RKO (cell line): ENCODE data around the gene GLYR1.

Experiments used
- DNase-seq: peaks from one replicate; pipeline ENCODE4 v3.0.0-alpha.2; 2016; ENCODE audit warnings: low spot score

The GLYR1 gene

DNA sequence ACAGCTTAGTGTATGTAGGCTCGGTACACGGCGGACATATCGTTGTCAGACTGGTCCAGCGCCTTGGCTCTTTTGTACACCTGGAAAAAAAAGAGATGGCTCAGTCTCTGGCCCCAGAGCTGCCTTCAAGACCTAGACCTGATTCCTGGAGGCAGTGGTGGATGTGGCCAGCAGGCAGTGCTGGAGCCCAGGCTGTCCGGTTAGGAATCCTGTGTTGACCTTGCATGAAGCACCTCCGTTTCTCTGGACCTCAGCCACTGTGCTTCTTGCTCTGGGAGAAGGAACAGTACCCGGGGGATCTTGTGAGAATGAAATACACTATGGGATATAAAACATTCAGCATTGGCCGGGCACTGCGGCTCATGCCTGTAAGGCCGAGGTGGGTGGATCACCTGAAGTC lies 41.9 kb downstream of the GLYR1 start:
- no peak for DNase-seq

DNA sequence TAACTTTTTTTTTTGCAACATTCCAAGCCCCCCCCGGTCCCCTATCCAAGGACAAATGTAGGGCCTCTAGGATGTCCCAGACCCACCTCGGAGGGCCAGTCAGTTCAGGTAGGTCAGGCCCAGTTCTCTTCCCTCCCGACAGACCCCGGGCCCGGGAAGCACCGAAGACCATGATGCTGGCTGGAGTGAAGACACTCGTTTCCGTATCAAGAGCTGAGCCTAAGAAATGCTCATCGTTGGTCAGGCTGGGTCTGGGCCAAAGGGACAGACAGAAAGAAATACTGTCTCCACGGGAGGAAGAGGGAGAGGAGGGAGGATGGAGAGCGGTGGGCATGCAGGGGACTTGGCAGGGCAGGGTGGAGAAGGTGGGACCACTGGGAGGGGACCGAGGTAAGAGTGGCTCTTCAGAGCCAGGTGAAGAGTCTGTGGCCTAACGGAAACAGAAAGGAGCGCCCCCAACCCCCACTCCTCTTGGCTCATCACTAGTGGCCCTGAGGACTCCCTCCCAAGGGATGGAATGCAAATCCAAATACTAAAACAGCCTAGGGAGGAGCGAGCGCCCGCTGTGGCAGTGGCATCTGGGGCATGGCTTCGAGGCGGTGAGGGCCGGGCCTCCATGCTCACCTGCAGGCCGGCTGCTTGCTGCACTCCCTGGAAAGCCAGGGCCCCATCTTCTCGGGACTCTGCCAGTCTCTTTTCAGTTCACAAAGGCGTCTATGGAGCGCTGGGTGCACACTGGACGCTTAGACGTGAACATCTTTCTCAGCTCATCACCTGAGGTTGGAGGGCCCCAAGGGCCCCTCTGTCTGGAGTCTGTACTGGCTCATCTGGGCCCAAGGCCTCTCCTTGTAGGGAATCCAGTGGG lies 43.0 kb downstream of the GLYR1 start:
- no peak for DNase-seq

DNA sequence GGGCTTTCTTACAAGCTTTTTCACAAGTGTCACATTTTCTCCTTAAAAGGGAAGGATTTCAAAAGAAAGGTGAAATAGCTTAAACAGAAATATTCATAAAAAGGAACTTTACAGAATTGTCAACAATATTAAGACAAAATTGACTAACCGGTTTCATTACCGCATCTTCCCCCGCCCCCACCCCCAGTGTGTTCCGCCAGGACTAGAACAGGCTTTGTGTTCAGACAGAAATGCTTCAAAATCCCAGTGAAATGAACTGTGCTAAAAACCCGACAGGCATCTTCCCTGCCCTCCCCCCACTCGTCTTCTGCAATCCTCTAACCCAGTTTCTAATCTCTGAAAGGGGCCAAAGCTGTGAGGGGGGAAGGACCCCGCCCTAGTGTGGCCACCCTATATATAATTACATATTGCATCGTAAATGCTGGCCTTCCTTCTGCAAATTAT lies 43.7 kb downstream of the GLYR1 start:
- no peak for DNase-seq

DNA sequence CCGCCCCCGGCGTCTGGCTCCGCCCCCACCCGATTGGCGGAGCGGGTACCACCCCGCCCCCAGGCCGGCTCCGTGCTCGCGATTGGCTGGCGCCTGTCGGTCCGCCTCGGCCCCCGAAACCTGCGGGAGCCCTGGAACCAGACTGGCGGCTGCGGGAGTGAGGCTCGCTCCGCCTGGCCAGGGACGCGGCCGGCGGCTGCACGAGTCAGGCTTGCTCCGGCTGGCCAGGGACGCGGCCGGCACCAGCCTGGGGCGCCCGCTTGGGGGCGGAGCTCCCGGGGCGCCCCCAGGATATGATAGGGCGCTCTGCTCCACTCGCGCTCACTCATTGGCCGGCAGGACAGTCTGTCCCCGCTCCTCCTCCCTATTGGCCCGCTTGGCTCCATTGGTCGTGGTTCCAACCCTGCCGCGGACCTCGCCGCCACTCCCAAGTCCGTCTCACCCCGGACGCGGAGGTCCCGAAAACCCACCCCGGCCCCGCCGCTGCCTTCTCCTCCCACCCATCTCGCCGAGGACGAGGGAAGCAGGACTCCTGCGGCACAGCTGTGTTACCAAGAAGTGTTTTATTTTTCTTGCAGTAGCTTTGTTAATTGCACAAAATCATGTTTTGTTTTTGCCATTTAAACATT lies 44.3 kb downstream of the GLYR1 start:
- DNase-seq, result peak; percentile 93

DNA sequence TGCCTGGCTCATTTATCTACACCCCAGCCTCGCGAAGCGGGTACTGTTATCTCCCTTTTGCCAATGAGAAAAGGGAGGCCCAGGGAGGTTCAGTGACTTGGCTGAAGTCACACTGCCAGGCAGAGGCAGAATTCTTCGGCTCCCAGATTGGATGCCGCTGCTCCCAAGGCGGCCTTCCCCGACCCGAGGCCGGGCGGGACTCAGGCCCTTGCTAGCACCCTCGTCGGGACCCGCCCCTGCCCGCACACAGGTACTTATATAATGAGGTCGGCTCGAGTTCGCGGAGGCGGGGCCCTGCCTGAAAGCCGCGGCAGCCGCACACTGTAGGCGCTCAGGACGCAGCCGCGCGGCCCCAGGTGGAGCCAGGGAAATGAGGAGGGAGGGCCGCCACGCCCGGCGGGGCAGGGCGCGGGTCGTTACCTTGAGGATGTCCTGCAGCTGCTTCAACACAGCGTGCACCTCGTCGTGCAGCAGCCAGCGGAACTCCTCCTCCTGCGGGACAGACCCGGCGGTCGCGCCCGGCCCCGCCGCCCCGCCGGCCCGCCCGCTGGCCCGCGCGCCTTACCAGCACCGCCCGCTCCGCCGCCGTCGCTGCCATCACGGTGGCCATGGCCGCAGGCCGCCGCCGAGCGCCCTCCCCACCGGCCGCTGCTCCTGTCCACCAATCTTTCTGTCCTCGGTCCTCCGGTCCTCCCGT lies 45.0 kb downstream of the GLYR1 start, which contains the start of gene ROGDI:
Gene ROGDI, minus strand, starts transcription at position 672 of the 697 bp plus-strand sequence. Its CDS starts 62 bp downstream, at position 610.
- DNase-seq, result peak; percentile 62

DNA sequence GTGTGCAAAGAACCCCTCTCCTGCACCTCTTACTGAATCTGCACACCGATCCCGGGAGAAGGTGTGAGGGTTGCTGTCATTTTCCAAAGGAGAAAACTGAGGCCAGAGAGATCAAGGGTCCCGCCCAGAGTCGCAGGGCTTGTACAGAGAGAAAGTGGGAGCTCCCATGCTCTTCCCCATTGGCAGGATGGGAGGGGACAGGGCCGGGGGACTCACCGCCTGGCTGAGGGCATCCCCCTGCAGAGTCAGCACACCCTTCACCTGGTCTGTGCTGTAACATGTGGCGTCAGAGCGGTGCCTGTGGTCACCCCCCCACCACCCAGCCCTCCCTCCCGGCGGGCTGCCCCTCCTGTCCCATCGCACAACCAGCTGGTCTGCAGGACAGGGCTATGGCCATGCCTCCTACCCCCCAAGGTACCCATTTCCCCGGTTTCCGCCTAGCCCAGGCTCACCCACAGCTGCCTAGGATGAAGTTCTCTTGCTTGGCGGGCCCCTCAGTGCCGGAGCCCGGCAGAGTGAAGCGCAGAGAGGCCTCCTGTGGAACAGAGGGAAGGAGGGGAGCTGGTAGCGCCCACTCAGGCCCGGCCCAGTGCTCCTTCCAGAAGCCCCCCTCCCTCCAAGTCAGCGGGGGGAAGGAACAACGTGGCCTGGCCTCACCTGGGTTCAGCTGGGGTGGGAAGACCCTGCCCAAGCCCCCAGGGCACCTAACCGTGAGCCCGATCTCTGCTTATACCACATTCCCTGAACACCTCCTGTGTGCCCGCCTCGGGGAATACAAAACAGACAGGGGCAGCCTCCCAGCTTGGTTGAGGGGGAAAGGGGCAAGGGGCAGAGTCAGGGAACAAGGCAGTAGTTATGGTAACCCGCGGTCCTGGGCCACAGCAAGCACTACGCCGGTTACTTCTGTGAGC lies 45.8 kb downstream of the GLYR1 start:
- no peak for DNase-seq

DNA sequence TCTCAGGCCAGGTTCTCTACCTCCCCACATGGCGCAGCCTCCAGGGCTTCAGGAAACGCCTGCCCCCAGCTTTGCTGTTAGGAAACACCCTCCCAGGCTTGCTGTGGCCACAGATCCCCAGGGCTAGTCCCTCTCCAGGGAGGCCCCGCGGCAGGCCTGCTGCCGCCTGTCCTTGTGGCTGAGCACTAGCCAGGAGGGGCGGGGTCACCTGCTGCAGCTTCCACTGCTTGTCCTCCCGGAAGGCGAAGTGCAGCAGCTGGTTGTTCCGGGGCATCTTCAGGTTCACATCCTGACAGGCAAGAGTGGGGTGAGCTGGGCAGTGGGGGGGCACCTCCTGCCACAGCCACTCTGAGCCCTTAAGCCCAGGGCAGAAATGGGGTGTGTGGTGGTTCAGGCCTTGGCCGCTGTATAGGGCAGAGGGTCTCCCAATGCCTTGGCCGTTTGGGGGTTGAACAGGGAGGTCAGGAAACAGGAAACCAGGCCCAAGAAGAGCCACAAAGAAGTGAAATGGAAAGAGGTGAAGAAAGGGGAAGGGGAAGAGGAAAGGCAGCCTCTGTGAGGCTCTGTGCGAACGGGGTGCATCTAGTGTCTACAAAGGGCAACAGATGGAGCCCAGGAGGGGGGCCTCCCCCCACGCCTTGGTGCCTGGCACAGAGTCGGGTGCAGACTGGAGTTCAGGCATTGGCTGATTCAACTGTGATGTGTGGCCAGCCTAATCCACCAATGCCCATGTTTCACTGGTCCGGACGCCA lies 46.6 kb downstream of the GLYR1 start:
- no peak for DNase-seq

DNA sequence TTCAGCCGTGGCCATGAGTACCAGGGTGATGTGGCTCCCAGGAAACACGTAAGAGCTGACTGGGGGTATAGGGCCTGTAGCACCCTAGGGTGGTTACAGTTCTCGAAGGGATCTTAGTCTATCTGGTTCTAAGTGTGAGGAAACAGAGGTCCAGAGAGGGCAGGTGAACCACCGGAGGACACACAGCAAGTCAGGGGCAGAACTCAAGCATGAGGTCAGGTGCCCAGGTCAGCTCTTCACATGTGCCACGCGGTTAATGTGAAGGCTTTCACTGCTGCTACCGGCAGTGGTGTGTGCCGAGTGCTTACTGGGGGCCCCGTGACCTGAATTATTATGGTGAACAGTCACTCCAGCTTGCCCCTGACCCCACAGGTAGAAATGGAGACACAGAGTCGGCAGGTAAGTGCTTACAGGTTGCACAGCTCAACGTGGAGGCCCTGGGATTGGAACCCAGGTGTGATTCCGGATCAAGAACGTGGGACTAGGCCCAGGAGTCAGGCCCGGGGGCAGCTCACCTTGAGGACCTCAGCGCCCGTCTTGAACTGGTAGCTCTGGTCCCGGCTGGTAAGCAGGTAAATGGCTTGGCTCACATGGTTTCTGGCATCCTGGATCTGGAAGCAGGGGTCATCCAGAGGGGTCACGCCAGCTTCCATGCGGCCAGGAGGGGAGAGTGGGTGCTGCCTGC lies 47.8 kb downstream of the GLYR1 start:
- no peak for DNase-seq

DNA sequence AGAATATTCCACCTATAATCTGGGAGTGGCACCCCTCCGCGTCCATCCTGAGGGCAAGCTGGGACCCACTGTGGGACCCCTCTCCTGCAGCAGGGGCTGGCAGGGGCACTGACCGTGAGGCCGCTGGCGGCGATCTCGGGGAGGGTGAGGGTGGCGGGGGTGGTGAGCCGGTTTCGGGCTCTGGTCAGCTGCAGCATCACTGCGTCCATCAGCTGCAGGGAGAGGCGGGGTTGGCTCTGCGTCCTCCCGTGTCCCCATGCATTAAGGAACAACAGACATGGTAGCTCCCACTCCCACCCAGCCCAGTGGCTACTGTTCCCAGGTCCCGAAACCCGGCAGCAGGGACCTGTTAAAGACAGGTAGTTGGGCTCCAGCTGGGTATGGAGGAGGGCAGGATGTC lies 48.6 kb downstream of the GLYR1 start:
- DNase-seq, result no peak

DNA sequence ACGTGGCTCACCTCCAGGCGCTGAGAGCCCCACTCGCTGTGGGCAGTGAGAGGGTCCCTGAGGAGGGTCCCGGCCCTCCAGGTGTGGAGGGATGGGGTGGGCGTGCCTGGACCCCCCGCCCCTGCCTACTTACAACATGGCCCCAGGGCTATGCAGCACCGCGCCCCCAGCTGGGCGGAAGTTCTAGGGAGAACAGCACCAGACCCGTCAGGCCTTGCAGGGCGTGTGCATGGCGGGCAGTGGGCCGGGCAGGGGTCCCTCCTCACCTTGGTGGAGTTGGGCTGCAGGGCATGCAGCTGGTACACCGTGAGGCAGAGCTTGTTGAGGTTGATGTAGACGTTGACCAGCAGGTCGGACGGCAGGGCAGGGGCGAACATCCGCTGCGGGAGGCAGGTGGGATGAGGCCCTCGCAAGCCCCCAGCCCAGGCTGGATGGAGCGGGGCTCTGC lies 49.3 kb downstream of the GLYR1 start:
- no peak for DNase-seq

DNA sequence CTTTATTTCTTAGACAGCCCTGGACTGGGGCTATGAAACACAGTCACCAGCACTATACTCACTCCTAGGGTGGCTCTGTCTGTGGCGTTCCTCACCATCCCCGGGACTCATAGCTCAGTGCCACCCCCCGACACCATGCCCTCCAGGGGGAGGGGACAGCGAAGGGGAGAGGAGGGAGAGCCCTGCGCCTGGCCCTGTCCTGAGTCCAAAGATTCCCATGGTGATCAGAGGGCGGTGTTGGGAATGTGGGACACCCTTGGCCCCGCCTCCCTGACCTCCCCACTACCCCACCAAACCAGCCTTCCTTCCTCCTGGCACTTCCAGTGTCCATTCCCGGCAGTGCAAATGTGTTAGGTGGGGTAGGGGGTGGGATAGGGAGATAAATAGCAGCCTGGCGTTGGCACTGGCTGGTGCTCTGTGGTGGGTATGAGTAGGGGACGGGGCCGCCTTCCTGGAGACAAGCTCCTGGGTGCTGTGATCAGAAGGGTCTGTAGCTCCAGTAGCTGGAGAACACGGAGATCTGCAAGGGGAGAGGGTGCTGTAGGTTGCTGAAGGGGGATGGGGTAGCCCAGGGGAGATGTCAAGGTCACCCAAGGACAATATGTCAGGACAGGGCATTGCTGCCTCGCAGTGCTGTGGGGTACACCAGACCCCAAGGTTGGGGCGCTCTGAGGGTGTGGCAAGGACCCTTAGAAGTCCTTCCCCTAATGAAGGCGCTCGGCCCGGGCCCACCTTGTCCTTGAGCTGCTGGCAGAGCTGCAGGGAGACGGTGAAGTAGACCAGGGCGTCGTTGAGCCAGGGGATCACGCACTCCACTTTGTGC lies 49.9 kb downstream of the GLYR1 start:
- DNase-seq, result no peak

DNA sequence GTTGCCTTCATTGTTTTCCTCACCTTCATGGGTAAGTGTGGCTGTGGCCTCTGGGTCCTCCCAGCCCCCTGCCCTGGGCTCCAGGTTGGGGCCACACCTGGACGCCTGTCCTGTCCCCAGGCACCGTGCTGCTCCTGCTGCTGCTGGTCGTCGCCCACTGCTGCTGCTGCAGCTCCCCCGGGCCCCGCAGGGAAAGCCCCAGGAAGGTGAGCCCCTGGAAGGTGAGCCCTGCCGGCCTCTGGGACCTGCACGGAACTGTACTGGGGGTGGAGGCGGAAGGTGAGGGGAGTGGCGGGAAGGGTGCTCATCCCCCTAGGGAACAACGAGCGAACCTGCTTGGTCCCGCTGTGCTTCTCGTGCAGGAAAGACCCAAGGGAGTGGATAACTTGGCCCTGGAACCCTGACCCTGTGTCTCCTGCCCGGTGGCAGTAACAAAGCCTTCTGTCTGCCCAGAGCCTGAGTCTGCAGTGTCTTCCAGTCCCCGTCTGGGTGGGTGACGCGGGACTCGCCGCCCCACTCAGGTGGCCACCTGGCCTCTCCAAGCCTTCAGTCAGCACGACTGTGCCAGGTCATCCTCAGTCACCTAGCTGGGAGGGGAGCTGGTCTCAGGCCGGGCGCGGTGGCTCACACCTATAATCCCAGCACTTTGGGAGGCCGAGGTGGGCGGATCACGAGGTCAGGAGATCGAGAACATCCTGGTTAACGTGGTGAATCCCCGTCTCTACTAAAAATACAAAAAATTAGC lies 51.1 kb downstream of the GLYR1 start:
- no peak for DNase-seq

DNA sequence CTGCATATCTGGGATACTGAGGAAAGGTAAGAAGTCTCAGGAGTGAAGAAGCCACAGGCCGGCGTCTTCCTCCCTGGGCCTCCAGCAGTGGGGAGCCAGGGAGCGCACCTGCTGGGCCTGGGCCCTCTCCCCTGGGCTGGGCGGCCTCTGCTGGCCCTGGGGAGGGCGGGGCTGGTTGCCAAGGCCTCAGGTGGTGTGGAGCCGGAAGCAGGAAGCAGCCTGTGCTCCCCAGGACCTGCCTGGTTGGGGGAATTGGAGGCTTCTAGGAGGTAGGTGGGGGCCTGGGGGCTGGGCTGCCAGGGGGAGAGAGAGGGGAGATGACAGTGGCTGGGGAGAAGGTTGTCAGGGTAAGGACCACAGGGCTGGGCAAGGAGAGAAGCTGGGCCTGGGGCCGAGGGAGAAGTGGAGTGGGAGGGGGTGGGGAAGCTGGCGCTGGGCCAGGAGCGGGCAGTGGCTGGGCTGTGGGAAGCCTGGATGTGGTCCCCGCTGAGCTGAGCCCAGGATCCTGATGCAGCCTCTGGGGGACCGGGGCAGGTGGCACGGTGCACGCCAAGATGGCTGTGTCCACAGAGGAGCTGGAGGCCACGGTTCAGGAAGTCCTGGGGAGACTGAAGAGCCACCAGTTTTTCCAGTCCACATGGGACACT lies 51.8 kb downstream of the GLYR1 start, which contains the start of gene SMIM22:
Gene SMIM22, plus strand, starts transcription at position 189 of the 647 bp plus-strand sequence. Its CDS starts 366 bp downstream, at position 555.
- no peak for DNase-seq

DNA sequence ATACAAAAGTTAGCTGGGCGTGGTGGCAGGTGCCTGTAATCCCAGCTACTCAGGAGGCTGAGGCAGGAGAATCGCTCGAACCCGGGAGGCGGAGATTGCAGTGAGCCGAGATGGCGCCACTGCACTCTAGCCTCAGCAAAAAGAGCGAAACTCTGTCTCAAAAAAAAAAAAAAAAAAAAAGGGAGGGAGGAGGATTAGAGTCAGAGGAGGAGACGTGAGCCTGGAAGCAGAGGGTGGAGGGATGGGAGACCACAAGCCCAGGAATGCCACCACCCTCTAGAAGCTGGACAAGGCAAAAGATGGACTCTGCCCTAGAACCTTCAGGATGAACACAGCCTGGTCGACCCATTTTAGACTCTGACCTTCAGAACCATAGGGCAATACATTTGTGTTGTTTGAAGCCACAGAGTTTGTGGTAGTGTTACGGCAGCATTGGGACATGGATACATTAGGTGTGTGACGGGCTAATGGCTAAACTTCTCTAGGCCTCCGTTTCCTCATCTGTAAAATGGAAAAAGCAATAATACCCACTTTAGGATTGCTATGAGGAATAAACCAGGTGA lies 54.1 kb downstream of the GLYR1 start:
- no peak for DNase-seq

DNA sequence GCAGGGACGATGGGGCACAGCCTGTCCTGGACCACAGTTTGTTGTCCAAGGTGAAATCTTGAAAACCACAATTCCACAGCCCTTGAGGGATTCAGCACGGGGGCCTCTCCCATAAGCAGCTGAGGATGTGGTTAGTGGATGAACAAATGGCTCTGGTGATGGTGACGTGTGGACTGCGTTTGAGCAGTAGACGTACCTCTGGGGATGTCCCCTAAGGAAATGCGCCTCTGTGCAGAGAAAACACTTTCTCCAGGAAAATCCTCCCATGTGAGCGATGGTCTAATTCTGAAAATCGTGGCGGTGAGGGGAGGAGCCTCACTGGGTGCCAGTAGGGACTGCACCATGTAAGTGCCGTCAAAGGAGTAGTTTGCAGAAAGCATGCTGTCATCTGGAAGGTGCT lies 56.2 kb downstream of the GLYR1 start:
- DNase-seq, result no peak

DNA sequence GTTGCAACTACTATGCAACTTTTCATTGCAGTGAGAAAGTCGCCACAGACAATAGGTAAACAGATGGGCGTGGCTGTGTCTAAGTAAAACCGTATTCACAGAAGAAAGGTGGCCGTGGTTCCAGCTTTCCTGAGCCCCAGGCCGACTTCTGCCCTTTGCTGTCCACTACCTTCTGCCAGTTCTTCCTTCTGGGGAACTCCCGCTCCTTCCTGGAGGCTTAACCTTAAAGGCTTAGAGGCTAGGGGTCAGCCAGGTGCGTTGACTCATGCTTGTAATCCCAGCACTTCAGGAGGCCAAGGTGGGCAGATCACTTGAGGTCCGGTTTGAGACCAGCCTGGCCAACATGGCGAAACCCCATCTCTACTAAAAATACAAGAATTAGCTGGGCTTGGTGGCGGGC lies 56.8 kb downstream of the GLYR1 start:
- DNase-seq, result no peak

DNA sequence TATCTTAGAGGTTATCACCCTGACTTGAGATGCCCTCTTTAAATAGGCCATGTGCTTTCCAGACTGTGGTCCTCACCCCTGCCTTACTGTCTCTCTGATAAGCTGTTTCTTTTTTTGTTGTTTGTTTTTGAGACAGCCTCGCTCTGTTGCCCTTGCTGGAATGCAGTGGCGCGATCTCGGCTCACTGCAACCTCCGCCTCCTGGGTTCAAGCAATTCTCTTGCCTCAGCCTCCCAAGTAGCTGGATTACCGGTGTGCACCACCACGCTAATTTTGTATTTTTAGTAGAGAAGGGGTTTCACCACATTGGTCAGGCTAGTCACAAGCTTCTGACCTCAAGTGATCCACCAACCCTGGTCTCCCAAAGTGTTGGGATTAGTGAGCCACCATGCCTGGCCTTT lies 58.2 kb downstream of the GLYR1 start:
- no peak for DNase-seq

DNA sequence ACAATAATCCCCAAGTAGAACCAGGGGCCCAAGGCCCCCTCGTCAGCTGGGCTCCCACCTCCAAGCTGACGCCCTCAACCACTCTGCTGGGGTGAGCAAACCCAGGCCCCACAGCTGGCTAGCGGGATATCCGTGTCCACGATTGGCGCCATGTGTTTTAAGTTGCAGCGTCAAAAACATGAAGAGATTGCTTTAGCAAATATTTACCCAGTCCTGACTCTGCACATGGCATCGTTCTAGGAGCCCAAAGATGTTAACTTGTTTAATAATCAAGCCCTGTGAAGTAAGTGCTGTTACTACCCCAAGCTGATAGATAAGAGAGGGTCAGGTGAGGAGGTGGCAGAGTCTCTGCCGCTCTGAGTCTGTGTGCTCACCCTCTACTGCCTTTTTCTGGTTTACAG lies 58.6 kb downstream of the GLYR1 start:
- DNase-seq, result no peak
